HEK293T (cell line): ENCODE measurements around the gene DLEC1.
A peak's percentile ranks its signal among the peaks of the same experiment; 100 is the strongest.
"Not testable (repeated sequence)": the region's sequence is repeated elsewhere in the genome, so short reads cannot be mapped to it uniquely, and the experiment has no call there.

ENCODE experiments used
- CTCF ChIA-PET: fragments of 350-600 bp; formaldehyde crosslinking; extraction: SDS; loops from one replicate; lab custom pipeline; 2021; ENCODE audit warnings: antibody characterized with exemption, inconsistent platforms; lab: Yijun Ruan, JAX
- POLR2A ChIA-PET: fragments of 350-600 bp; formaldehyde crosslinking; extraction: SDS; loops from one replicate; lab custom pipeline; 2020; ENCODE audit warnings: antibody characterized with exemption, inconsistent platforms; lab: Yijun Ruan, JAX
- DNase-seq: peaks from one replicate; pipeline ENCODE4 v3.0.0; 2012; ENCODE audit warnings: mixed read lengths; ENCODE audit errors: extremely low spot score
- ARNT ChIP-seq: fragments of 450-650 bp; IDR thresholded peaks from 2 replicates; pipeline ENCODE4 v1.6.1; 2017; ENCODE audit warnings: mild to moderate bottlenecking
- BHLHE40 ChIP-seq: fragments of 450-650 bp; IDR thresholded peaks from 2 replicates; pipeline ENCODE4 v1.6.1; 2016; ENCODE audit warnings: mild to moderate bottlenecking, moderate library complexity, borderline replicate concordance
- CTBP1 ChIP-seq: fragments of 450-650 bp; IDR thresholded peaks from 2 replicates; pipeline ENCODE4 v1.6.1; 2016; ENCODE audit warnings: borderline replicate concordance
- ELF4 ChIP-seq: fragments of 450-650 bp; IDR thresholded peaks from 2 replicates; pipeline ENCODE4 v1.6.1; 2017; ENCODE audit warnings: antibody characterized with exemption
- FOXA1 ChIP-seq: fragments of 450-650 bp; IDR thresholded peaks from 2 replicates; pipeline ENCODE4 v1.6.1; 2016; ENCODE audit warnings: mild to moderate bottlenecking
- FOXK2 ChIP-seq: fragments of 450-650 bp; IDR thresholded peaks from 2 replicates; pipeline ENCODE4 v1.6.1; 2016; ENCODE audit warnings: mild to moderate bottlenecking
- FOXM1 ChIP-seq: fragments of 450-650 bp; IDR thresholded peaks from 2 replicates; pipeline ENCODE4 v1.6.1; 2017; ENCODE audit warnings: mild to moderate bottlenecking, borderline replicate concordance
- HDGF ChIP-seq: fragments of 450-650 bp; IDR thresholded peaks from 2 replicates; pipeline ENCODE4 v1.6.1; 2017; ENCODE audit warnings: antibody characterized with exemption, borderline replicate concordance
- L3MBTL2 ChIP-seq: fragments of 450-650 bp; conservative IDR thresholded peaks from 2 replicates; pipeline ENCODE4 v1.6.1; 2016; ENCODE audit warnings: mild to moderate bottlenecking
- LEF1 ChIP-seq: fragments of 450-650 bp; IDR thresholded peaks from 2 replicates; pipeline ENCODE4 v1.6.1; 2017; ENCODE audit warnings: mild to moderate bottlenecking, borderline replicate concordance
- NFRKB ChIP-seq: fragments of 450-650 bp; IDR thresholded peaks from 2 replicates; pipeline ENCODE4 v1.6.1; 2016; ENCODE audit warnings: mild to moderate bottlenecking, moderate library complexity
- PKNOX1 ChIP-seq: fragments of 450-650 bp; IDR thresholded peaks from 2 replicates; pipeline ENCODE4 v1.6.1; 2016
- SP1 ChIP-seq: fragments of 450-650 bp; IDR thresholded peaks from 2 replicates; pipeline ENCODE4 v1.6.1; 2017
- SUZ12 ChIP-seq: fragments of 450-650 bp; IDR thresholded peaks from 2 replicates; pipeline ENCODE4 v1.6.1; 2016; ENCODE audit warnings: mild to moderate bottlenecking
- TARDBP ChIP-seq: fragments of 450-650 bp; IDR thresholded peaks from 2 replicates; pipeline ENCODE4 v1.6.1; 2016
- ZNF384 ChIP-seq: fragments of 450-650 bp; IDR thresholded peaks from 2 replicates; pipeline ENCODE4 v1.6.1; 2016

The DLEC1 gene

GRCh38 chr3:38157595-38157994 lies 118.6 kb downstream of the DLEC1 start:
- ChIA-PET CTCF (no interaction called here), POLR2A (no interaction called here)
- TF ChIP-seq ELF4: no peak
- no peak for TF ChIP-seq PKNOX1
- TF ChIP-seq SP1: no peak
- no peak for TF ChIP-seq FOXM1
- TF ChIP-seq FOXK2: no peak
- no peak for DNase-seq

- DNase-seq: no peak
- ChIA-PET CTCF (no interaction called here), POLR2A (interaction anchor here (1.5 kb wide), 1 partner anchor 21 kb away, joined by 5 read pairs; the partner anchor contains the start of gene ACAA1)
- TF ChIP-seq LEF1 (no peak), FOXK2 (no peak), FOXA1 (no peak), ZNF384 (no peak), ELF4 (no peak), ARNT (no peak), L3MBTL2 (no peak)
Observed at GRCh38 chr3:38158472-38158871, 119.5 kb downstream of the DLEC1 start.

GRCh38 chr3:38160704-38161103 lies 121.7 kb downstream of the DLEC1 start:
- DNase-seq, CTCF ChIA-PET, POLR2A ChIA-PET: not testable (repeated sequence)

GRCh38 chr3:38163117-38163840 lies 124.3 kb downstream of the DLEC1 start:
- no peak for DNase-seq
- ChIA-PET POLR2A (interaction anchor here (1.3 to 4.6 kb wide), 3 partner anchors 10 to 51 kb away, joined by 3 to 39 read pairs (median 26); partner anchors contain the start of genes ACAA1 and MYD88), CTCF (interaction anchor here (0.7 kb wide), 1 partner anchor 167 kb away, joined by 3 read pairs; no protein-coding TSS in a partner anchor)
- TF ChIP-seq TARDBP (no peak), HDGF (no peak), FOXM1 (no peak), LEF1 (no peak), FOXK2 (no peak), L3MBTL2 (no peak), ELF4 (no peak), SUZ12 (no peak), FOXA1 (no peak), PKNOX1 (no peak), ZNF384 (no peak), ARNT (no peak), CTBP1 (no peak)

GRCh38 chr3:38163841-38164642 lies 125.0 kb downstream of the DLEC1 start:
- DNase-seq: no peak
- TF ChIP-seq CTBP1: no peak
- no peak for TF ChIP-seq FOXK2
- TF ChIP-seq ELF4: no peak
- TF ChIP-seq PKNOX1: no peak
- no peak for TF ChIP-seq TARDBP
- TF ChIP-seq SP1: no peak
- TF ChIP-seq HDGF: no peak
- no peak for TF ChIP-seq NFRKB
- TF ChIP-seq FOXM1: no peak
- no peak for TF ChIP-seq L3MBTL2
- no peak for TF ChIP-seq BHLHE40
- no peak for TF ChIP-seq LEF1
- TF ChIP-seq ZNF384: no peak
- no peak for TF ChIP-seq ARNT
- no peak for TF ChIP-seq SUZ12
- TF ChIP-seq FOXA1: no peak
- CTCF ChIA-PET: interaction anchor here (1.4 kb wide), 1 partner anchor 9 kb away, joined by 4 read pairs; no protein-coding TSS in a partner anchor
- POLR2A ChIA-PET: interaction anchor here (1.0 to 4.6 kb wide), 13 partner anchors 10 to 190 kb away, joined by 3 to 39 read pairs (median 4); partner anchors contain the start of genes ACAA1, MYD88 and XYLB

- DNase-seq: no peak
- POLR2A ChIA-PET: interaction anchor here (0.6 to 4.6 kb wide), 17 partner anchors 8 to 190 kb away, joined by 3 to 39 read pairs (median 3); partner anchors contain the start of genes ACAA1, MYD88 and XYLB
- CTCF ChIA-PET: interaction anchor here (0.7 to 1.4 kb wide), 2 partner anchors 10 to 133 kb away, joined by 3 to 4 read pairs; no protein-coding TSS in a partner anchor
- TF ChIP-seq L3MBTL2 (no peak), ELF4 (no peak), ZNF384 (0 out of 2 replicates have a peak, but pooled peaks have one; percentile 55)
Observed at GRCh38 chr3:38164643-38164951, 125.6 kb downstream of the DLEC1 start.
